Mucosa of descending colon (tissue), 3 donors: ENCODE measurements around the gene KCNG2. TPM values are rescaled to one million over a fixed set of nuclear protein-coding genes. Genes with fewer than 3 reads are reported as not detected.
A peak's percentile ranks its signal among the peaks of the same experiment; 100 is the strongest.

Experiments
- ATAC-seq: fragments of 200-7000 bp; cut with Tn5 transposase; one replicate; pipeline ENCODE4 v1.9.1; 2020; ENCODE audit warnings: mild to moderate bottlenecking, moderate library complexity
- DNase-seq, 3 donors: peaks; one replicate each; pipeline ENCODE4 v3.0.0-alpha.2; 2020
- H3K36me3 ChIP-seq: fragments of 200-600 bp; one replicate; pipeline ENCODE4 v1.8.0; 2021; ENCODE audit warnings: low read depth, mild to moderate bottlenecking
- H3K4me1 ChIP-seq: fragments of 200-600 bp; one replicate; pipeline ENCODE4 v1.8.0; 2021; ENCODE audit warnings: low read depth, mild to moderate bottlenecking
- H3K4me3 ChIP-seq: fragments of 200-600 bp; one replicate; pipeline ENCODE4 v1.8.0; 2021; ENCODE audit warnings: mild to moderate bottlenecking
- H3K9me3 ChIP-seq: fragments of 200-600 bp; one replicate; pipeline ENCODE4 v1.8.0; 2021; ENCODE audit warnings: mild to moderate bottlenecking
- CTCF ChIP-seq: fragments of 200-600 bp; IDR thresholded peaks from one replicate; pipeline ENCODE4 v1.8.0; 2022; ENCODE audit warnings: antibody characterized with exemption, mild to moderate bottlenecking
- intact Hi-C, 2 donors: fragments of 100-400 bp; cut with DNase I in 1 of 2; cut with micrococcal nuclease in 1 of 2; formaldehyde crosslinking; loops; one replicate each; pipeline versions ENCODE4 v1.11.0 to v1.11.1; 2022; cut with DNase I, micrococcal nuclease
- total RNA-seq, 3 donors: library from RNA; stranded (reverse); fragmentation: NEBNext Ultra II Directional in 2 of 3; extraction: Animal tissue kit (Norgen Biotek cat#: 25700) in 2 of 3; gene quantifications; one replicate each; pipeline versions ENCODE4 v1.2.1 to v1.2.4, GENCODE V29; 2021 to 2023
- donor health status: DM: no; HTN: no; CAD: no; lungs with moderate emphysema.
- donor health status: DM: no; HTN: no; CAD: no.
- donor health status: DM: no; HTN: yes; CAD: no.

The KCNG2 gene
- total RNA-seq, 3 donors from 2014 or later, result 0.19 TPM; not detected in 2

GRCh38 chr18:79884294-79884962 is 86.7 kb downstream of the KCNG2 start:
- no peak for TF ChIP-seq CTCF
- Histone ChIP-seq H3K4me3 (no peak overlapping the region), H3K36me3 (no peaks in the 10 kb centered on the region), H3K4me1 (no peaks in the 10 kb centered on the region), H3K9me3 (peaks cover 26% of the 10 kb centered on the region)
- DNase-seq (no peak), ATAC-seq (no peak)
- intact Hi-C loops, result no loop called here

- DNase-seq, result no peak
- intact Hi-C loops, result no loop called here
- no peak for TF ChIP-seq CTCF
- Histone ChIP-seq H3K36me3 (no peaks in the 10 kb centered on the region), H3K4me1 (no peaks in the 10 kb centered on the region), H3K9me3 (peaks cover 33% of the 10 kb centered on the region), H3K4me3 (no peak overlapping the region)
- ATAC-seq, result no peak
Measured at GRCh38 chr18:79884963-79885728, 87.4 kb downstream of the KCNG2 start.

- Histone ChIP-seq H3K4me3 (no peak overlapping the region), H3K36me3 (no peaks in the 10 kb centered on the region), H3K4me1 (no peaks in the 10 kb centered on the region), H3K9me3 (peaks cover 55% of the 10 kb centered on the region)
- peak in 1 of 3 donors; percentile 9 for DNase-seq
- ATAC-seq, result no peak
- intact Hi-C loops, result no loop called here
- TF ChIP-seq CTCF, result no peak
Measured at GRCh38 chr18:79887181-79888000, 89.7 kb downstream of the KCNG2 start.

- ATAC-seq (no peak), DNase-seq (peak in 1 of 3 donors; percentile 11)
- Histone ChIP-seq H3K4me3 (no peak overlapping the region), H3K4me1 (no peaks in the 10 kb centered on the region), H3K9me3 (peaks cover 59% of the 10 kb centered on the region), H3K36me3 (no peaks in the 10 kb centered on the region)
- TF ChIP-seq CTCF, result no peak
- intact Hi-C loops, result no loop called here
Measured at GRCh38 chr18:79888016-79888415, 90.3 kb downstream of the KCNG2 start.

- ATAC-seq (no peak), DNase-seq (no peak)
- no peaks in the 10 kb centered on the region for H3K36me3 ChIP-seq
- H3K9me3 ChIP-seq, result peaks cover 74% of the 10 kb centered on the region
- no peak overlapping the region for H3K4me3 ChIP-seq
- intact Hi-C loops, result no loop called here
- H3K4me1 ChIP-seq, result no peaks in the 10 kb centered on the region
- no peak for TF ChIP-seq CTCF
Measured at GRCh38 chr18:79889569-79889968, 91.8 kb downstream of the KCNG2 start.
